SK-N-SH treated with all-trans-retinoic acid at 6 μM for 48 hours (cell line): Measurements from ENCODE around the gene CFAP61.

Source experiments
- ATAC-seq: fragments of 200-7000 bp; cut with Tn5 transposase; 3 replicates; pipeline ENCODE4 v1.9.1; 2020; ENCODE audit warnings: mild to moderate bottlenecking, moderate library complexity
- BACH2 ChIP-seq: fragments of 250-450 bp; sonication (Bioruptor Pico); IDR thresholded peaks from 2 replicates; pipeline ENCODE4 v1.9.0; 2021; ENCODE audit warnings: mild to moderate bottlenecking, borderline replicate concordance
- CREB5 ChIP-seq: fragments of 250-450 bp; sonication (Bioruptor Pico); IDR thresholded peaks from 2 replicates; pipeline ENCODE4 v1.5.1; 2020; ENCODE audit warnings: low read depth, mild to moderate bottlenecking, moderate library complexity
- CSDC2 ChIP-seq: fragments of 250-450 bp; sonication (Bioruptor Pico); IDR thresholded peaks from 2 replicates; pipeline ENCODE4 v1.5.0; 2020; ENCODE audit warnings: mild to moderate bottlenecking, moderate library complexity
- ESRRG ChIP-seq: fragments of 250-450 bp; sonication (Bioruptor Pico); IDR thresholded peaks from 2 replicates; pipeline ENCODE4 v1.6.1; 2021; ENCODE audit warnings: mild to moderate bottlenecking
- GLIS3 ChIP-seq: fragments of 250-450 bp; sonication (Bioruptor Pico); IDR thresholded peaks from 2 replicates; pipeline ENCODE4 v1.5.0; 2020; ENCODE audit warnings: mild to moderate bottlenecking, moderate library complexity
- ISL1 ChIP-seq: fragments of 250-450 bp; sonication (Bioruptor Pico); IDR thresholded peaks from 2 replicates; pipeline ENCODE4 v2.1.2; 2022; ENCODE audit warnings: mild to moderate bottlenecking, moderate library complexity
- OSR1 ChIP-seq: fragments of 250-450 bp; sonication (Bioruptor Pico); IDR thresholded peaks from 2 replicates; pipeline ENCODE4 v1.8.0; 2022; ENCODE audit warnings: moderate library complexity, mild to moderate bottlenecking, inconsistent platforms
- PATZ1 ChIP-seq: fragments of 250-450 bp; sonication (Bioruptor Pico); IDR thresholded peaks from 2 replicates; pipeline ENCODE4 v1.8.0; 2020; ENCODE audit warnings: mild to moderate bottlenecking, moderate library complexity, borderline replicate concordance
- POU6F1 ChIP-seq: fragments of 250-450 bp; sonication (Bioruptor Pico); IDR thresholded peaks from 2 replicates; pipeline ENCODE4 v1.8.0; 2021; ENCODE audit warnings: low read depth, mild to moderate bottlenecking, moderate library complexity, borderline replicate concordance
- RARB ChIP-seq: fragments of 250-450 bp; sonication (Bioruptor Pico); IDR thresholded peaks from 2 replicates; pipeline ENCODE4 v1.8.0; 2021; ENCODE audit warnings: mild to moderate bottlenecking, moderate library complexity
- TCF4 ChIP-seq: fragments of 250-450 bp; sonication (Bioruptor Pico); IDR thresholded peaks from 2 replicates; pipeline ENCODE4 v1.8.0; 2021; ENCODE audit warnings: mild to moderate bottlenecking, moderate library complexity, borderline replicate concordance
- TOX ChIP-seq: fragments of 250-450 bp; sonication (Bioruptor Pico); IDR thresholded peaks from 2 replicates; pipeline ENCODE4 v1.8.0; 2021; ENCODE audit warnings: mild to moderate bottlenecking, moderate library complexity, borderline replicate concordance
- TSHZ2 ChIP-seq: fragments of 250-450 bp; sonication (Bioruptor Pico); IDR thresholded peaks from 2 replicates; pipeline ENCODE4 v1.5.0; 2020; ENCODE audit warnings: mild to moderate bottlenecking, moderate library complexity
- ZC3H10 ChIP-seq: fragments of 250-450 bp; sonication (Bioruptor Pico); IDR thresholded peaks from 2 replicates; pipeline ENCODE4 v1.5.1; 2021; ENCODE audit warnings: mild to moderate bottlenecking, moderate library complexity
- ZFP3 ChIP-seq: fragments of 250-450 bp; sonication (Bioruptor Pico); IDR thresholded peaks from 2 replicates; pipeline ENCODE4 v1.5.0; 2020; ENCODE audit warnings: mild to moderate bottlenecking, moderate library complexity
- ZNF565 ChIP-seq: fragments of 450-650 bp; formaldehyde crosslinking; conservative IDR thresholded peaks from 2 replicates; pipeline ENCODE4 v1.5.0; 2020; ENCODE audit warnings: low read depth, mild to moderate bottlenecking, moderate library complexity
- ZNF70 ChIP-seq: fragments of 450-650 bp; formaldehyde crosslinking; IDR thresholded peaks from 2 replicates; pipeline ENCODE4 v1.5.0; 2020; ENCODE audit warnings: mild to moderate bottlenecking, moderate library complexity
- ZNF8 ChIP-seq: fragments of 450-650 bp; formaldehyde crosslinking; IDR thresholded peaks from 2 replicates; pipeline ENCODE4 v1.5.0; 2020; ENCODE audit warnings: mild to moderate bottlenecking, moderate library complexity

Gene CFAP61

GRCh38 chr20:20368418-20369249 lies 316.3 kb downstream of the CFAP61 start (continued):
- TF ChIP-seq BACH2 (CRISPR knock-in tag), result no peak
- TF ChIP-seq POU6F1 (CRISPR knock-in tag), result no peak
- TF ChIP-seq GLIS3, result no peak
- no peak for TF ChIP-seq ZNF565 (CRISPR knock-in tag)
- no peak for TF ChIP-seq ESRRG
- no peak for TF ChIP-seq TCF4 (CRISPR knock-in tag)
- no peak for TF ChIP-seq ZFP3

- TF ChIP-seq ZC3H10 (CRISPR knock-in tag) (no peak), CSDC2 (CRISPR knock-in tag) (no peak), PATZ1 (CRISPR knock-in tag) (no peak), ZNF70 (CRISPR knock-in tag) (no peak), TCF4 (CRISPR knock-in tag) (no peak), OSR1 (CRISPR knock-in tag) (no peak), ISL1 (CRISPR knock-in tag) (no peak), ZFP3 (no peak), BACH2 (CRISPR knock-in tag) (no peak), TSHZ2 (CRISPR knock-in tag) (no peak), ZNF8 (CRISPR knock-in tag) (no peak), TOX (CRISPR knock-in tag) (no peak)
These were observed 317.1 kb downstream of the CFAP61 start for GRCh38 chr20:20369250-20370093.

GRCh38 chr20:20370094-20370575 lies 317.8 kb downstream of the CFAP61 start:
- ATAC-seq, result no peak
- TF ChIP-seq GLIS3, result no peak
- no peak for TF ChIP-seq TOX (CRISPR knock-in tag)
- TF ChIP-seq ZC3H10 (CRISPR knock-in tag), result no peak
- no peak for TF ChIP-seq RARB (CRISPR knock-in tag)
- no peak for TF ChIP-seq ESRRG
- TF ChIP-seq CREB5 (CRISPR knock-in tag), result no peak
- TF ChIP-seq ZNF8 (CRISPR knock-in tag), result no peak
- no peak for TF ChIP-seq ZNF565 (CRISPR knock-in tag)
- TF ChIP-seq TCF4 (CRISPR knock-in tag), result no peak
- TF ChIP-seq ZFP3, result no peak

More at GRCh38 chr20:20369250-20370093, 317.1 kb downstream of the CFAP61 start:
- ATAC-seq, result no peak
